ENCODE data around the gene RAB7A. TPM values are rescaled to one million over a fixed set of nuclear protein-coding genes. Genes with fewer than 3 reads are reported as not detected.
A peak's percentile ranks its signal among the peaks of the same experiment; 100 is the strongest.

RAB7A gene
- total RNA-seq, 1 experiment from 2014 or later, result 491 TPM

DNA sequence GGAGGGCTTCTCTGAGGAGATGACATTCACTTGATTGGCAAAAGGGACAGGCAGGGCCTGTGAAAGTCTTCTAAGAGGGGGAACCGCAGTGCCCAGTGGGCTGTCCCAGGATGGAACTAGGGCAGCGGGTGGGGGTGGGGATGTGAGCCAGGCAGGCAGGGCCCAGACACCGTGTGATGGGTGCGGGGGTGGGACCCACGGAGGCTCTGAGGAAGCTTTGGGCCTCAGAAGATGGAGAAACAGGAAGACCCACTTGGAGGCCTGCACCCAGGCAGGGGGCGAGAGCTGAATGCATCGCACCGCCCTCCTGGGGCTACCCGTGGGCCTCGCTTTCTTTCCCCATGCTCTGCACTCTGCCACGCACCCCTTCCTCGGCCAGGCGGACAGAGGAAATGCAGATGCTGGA lies 120.5 kb downstream of the RAB7A start:
- Mint-ChIP-seq H3K4me3 (ENCODE audit: low read depth, unreplicated experiment) (peak overlapping the region; percentile 64), H3K27me3 (ENCODE audit: unreplicated experiment) (peaks cover 29% of the 10 kb centered on the region), H3K36me3 (ENCODE audit: insufficient read depth, unreplicated experiment) (no peaks in the 10 kb centered on the region), H3K27ac (ENCODE audit: unreplicated experiment) (no peak overlapping the region), H3K4me1 (ENCODE audit: low read depth, unreplicated experiment) (peaks cover 15% of the 10 kb centered on the region), H3K9me3 (ENCODE audit: low read depth, unreplicated experiment) (no peaks in the 10 kb centered on the region)
- DNase-seq, result no peak
- intact Hi-C loops (cut with micrococcal nuclease; ENCODE audit: unreplicated experiment), result loop anchor here (2.0 kb wide), 1 partner anchor 166 kb away; no protein-coding TSS in a partner anchor
- no TSS peak for BruUV-seq (replicated peaks)
- CTCF ChIA-PET, result interaction anchor here (0.6 to 1.6 kb wide), 3 partner anchors 166 to 1378 kb away, joined by 3 to 9 read pairs (median 6); no protein-coding TSS in a partner anchor
- no peak for TF ChIP-seq CTCF (IDR thresholded peaks at IDR 0.05; ENCODE audit: unreplicated experiment)

- Mint-ChIP-seq H3K4me3 (ENCODE audit: low read depth, unreplicated experiment) (no peak overlapping the region), H3K9me3 (ENCODE audit: low read depth, unreplicated experiment) (no peaks in the 10 kb centered on the region), H3K36me3 (ENCODE audit: insufficient read depth, unreplicated experiment) (no peaks in the 10 kb centered on the region), H3K4me1 (ENCODE audit: low read depth, unreplicated experiment) (peaks cover 15% of the 10 kb centered on the region), H3K27me3 (ENCODE audit: unreplicated experiment) (peaks cover 26% of the 10 kb centered on the region), H3K27ac (ENCODE audit: unreplicated experiment) (no peak overlapping the region)
- CTCF ChIA-PET, result interaction anchor here (1.3 to 1.5 kb wide), 2 partner anchors 30 to 167 kb away, joined by 6 read pairs; no protein-coding TSS in a partner anchor
- no TSS peak for BruUV-seq (replicated peaks)
- no peak for DNase-seq
- no peak for TF ChIP-seq CTCF (IDR thresholded peaks at IDR 0.05; ENCODE audit: unreplicated experiment)
- intact Hi-C loops (cut with micrococcal nuclease; ENCODE audit: unreplicated experiment), result loop anchor here (2.0 kb wide), 1 partner anchor 167 kb away; no protein-coding TSS in a partner anchor
Observed at GRCh38 chr3:128847666-128848370, 121.8 kb downstream of the RAB7A start.

GRCh38 chr3:128848936-128849335 lies 123.0 kb downstream of the RAB7A start:
- BruUV-seq (replicated peaks), result no TSS peak
- TF ChIP-seq CTCF (IDR thresholded peaks at IDR 0.05; ENCODE audit: unreplicated experiment), result no peak
- Mint-ChIP-seq H3K36me3 (ENCODE audit: insufficient read depth, unreplicated experiment) (no peaks in the 10 kb centered on the region), H3K9me3 (ENCODE audit: low read depth, unreplicated experiment) (peaks cover 3% of the 10 kb centered on the region), H3K27ac (ENCODE audit: unreplicated experiment) (no peak overlapping the region), H3K4me3 (ENCODE audit: low read depth, unreplicated experiment) (no peak overlapping the region), H3K4me1 (ENCODE audit: low read depth, unreplicated experiment) (peaks cover 15% of the 10 kb centered on the region), H3K27me3 (ENCODE audit: unreplicated experiment) (peaks cover 26% of the 10 kb centered on the region)
- intact Hi-C loops (cut with micrococcal nuclease; ENCODE audit: unreplicated experiment), result no loop called here
- CTCF ChIA-PET, result interaction anchor here (0.7 kb wide), 1 partner anchor 62 kb away, joined by 3 read pairs; no protein-coding TSS in a partner anchor
- no peak for DNase-seq

GRCh38 chr3:128849911-128850455 lies 124.0 kb downstream of the RAB7A start:
- DNase-seq, result no peak
- H3K36me3 Mint-ChIP-seq (ENCODE audit: insufficient read depth, unreplicated experiment), result no peaks in the 10 kb centered on the region
- TF ChIP-seq CTCF (IDR thresholded peaks at IDR 0.05; ENCODE audit: unreplicated experiment), result no peak
- intact Hi-C loops (cut with micrococcal nuclease; ENCODE audit: unreplicated experiment), result no loop called here
- BruUV-seq (replicated peaks), result no TSS peak
- peaks cover 10% of the 10 kb centered on the region for H3K9me3 Mint-ChIP-seq (ENCODE audit: low read depth, unreplicated experiment)
- peaks cover 26% of the 10 kb centered on the region for H3K27me3 Mint-ChIP-seq (ENCODE audit: unreplicated experiment)
- no peak overlapping the region for H3K4me3 Mint-ChIP-seq (ENCODE audit: low read depth, unreplicated experiment)
- peaks cover 13% of the 10 kb centered on the region for H3K4me1 Mint-ChIP-seq (ENCODE audit: low read depth, unreplicated experiment)
- CTCF ChIA-PET, result no interaction called here
- H3K27ac Mint-ChIP-seq (ENCODE audit: unreplicated experiment), result peak overlapping the region; percentile 11
